ENCODE measurements around the gene THAP9.

THAP9 gene

DNA sequence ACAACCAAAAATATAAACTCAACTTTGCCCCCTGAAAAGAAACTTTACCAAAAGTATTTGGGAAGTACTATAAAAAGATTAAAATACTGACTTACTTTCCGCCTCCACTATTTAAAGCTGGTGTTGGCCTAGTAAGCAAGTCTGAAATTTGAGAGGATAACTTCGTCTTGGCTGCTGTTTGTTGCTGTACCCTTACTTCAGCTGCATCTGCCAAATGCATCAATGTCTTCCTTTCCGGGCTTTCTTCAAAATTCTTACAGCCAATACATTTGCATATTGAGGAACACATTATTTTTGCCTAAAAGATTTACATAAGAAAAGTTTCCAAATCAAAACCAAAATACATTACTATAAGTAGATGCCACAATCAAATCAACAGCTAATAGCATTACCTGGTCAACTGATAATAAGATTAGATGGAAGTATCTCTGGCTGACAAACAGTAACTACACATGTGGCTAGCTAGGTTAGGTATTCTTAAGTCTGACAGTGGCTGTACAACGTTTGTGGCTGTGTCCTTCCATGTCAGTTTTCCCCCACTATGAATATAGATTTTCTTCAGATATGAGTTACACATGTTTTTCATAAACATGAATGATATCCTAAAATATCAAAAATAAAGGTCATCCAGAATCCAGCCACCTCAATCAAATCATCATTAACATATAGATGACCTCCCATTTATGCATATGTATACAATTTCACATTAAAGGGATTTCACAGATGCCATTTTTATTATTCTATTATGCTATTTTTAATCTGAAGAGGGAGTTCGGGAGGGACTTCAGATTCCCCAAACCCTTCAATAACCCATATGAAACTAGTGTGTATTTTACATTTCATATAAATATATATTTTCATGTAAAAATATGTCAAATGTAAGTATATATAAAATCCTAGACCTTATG is 30.6 kb downstream of the THAP9 start:
- Histone ChIP-seq H4K20me1 (ENCODE audit: low read depth, low read length) (no peaks in the 10 kb centered on the region), H3K36me3 (ENCODE audit: low read length) (peaks cover 1% of the 10 kb centered on the region; the same call in 1 of the 2 replicates), H3K9me3 (ENCODE audit: insufficient read depth, low read length) (no peaks in the 10 kb centered on the region)

GRCh38 chr4:82934441-82934840 is 33.9 kb downstream of the THAP9 start:
- no peaks in the 10 kb centered on the region for H3K9me3 ChIP-seq (ENCODE audit: insufficient read depth, low read length)
- H3K4me2 ChIP-seq (ENCODE audit: low read depth, low read length, poor library complexity, severe bottlenecking), result no peak overlapping the region
- H3K27ac ChIP-seq (ENCODE audit: low read depth, low read length), result no peak overlapping the region
- H3K9ac ChIP-seq (ENCODE audit: low read length), result no peak overlapping the region
- no peak overlapping the region for H2AFZ ChIP-seq (ENCODE audit: low read depth, low read length, severe bottlenecking)
- H3K4me3 ChIP-seq (ENCODE audit: insufficient read depth, low read length, poor library complexity, severe bottlenecking), result no peak overlapping the region
- no peaks in the 10 kb centered on the region for H3F3A ChIP-seq (ENCODE audit: insufficient read depth)
- no peaks in the 10 kb centered on the region for H3K27me3 ChIP-seq (ENCODE audit: low read length)
- TF ChIP-seq EZH2phosphoT487 (conservative IDR thresholded peaks at IDR 0.05; ENCODE audit: low read length) (no peak), CTCF (IDR thresholded peaks at IDR 0.05; ENCODE audit: insufficient read depth, low read length, poor library complexity, severe bottlenecking) (no peak)
- no peaks in the 10 kb centered on the region for H3K9me2 ChIP-seq (replicated peaks; ENCODE audit: insufficient read depth, low read length)
- H4K20me1 ChIP-seq (ENCODE audit: low read depth, low read length), result no peaks in the 10 kb centered on the region
- H3K79me2 ChIP-seq (ENCODE audit: insufficient read depth, low read length), result no peaks in the 10 kb centered on the region
- peaks cover 4% of the 10 kb centered on the region; the same call in 1 of the 2 replicates for H3K36me3 ChIP-seq (ENCODE audit: low read length)

More for the DNA sequence above, 30.6 kb downstream of the THAP9 start:
- Histone ChIP-seq H3F3A (ENCODE audit: insufficient read depth) (no peaks in the 10 kb centered on the region), H3K9me2 (replicated peaks; ENCODE audit: insufficient read depth, low read length) (no peaks in the 10 kb centered on the region), H3K27ac (ENCODE audit: low read depth, low read length) (no peak overlapping the region), H3K27me3 (ENCODE audit: low read length) (no peaks in the 10 kb centered on the region), H3K4me3 (ENCODE audit: insufficient read depth, low read length, poor library complexity, severe bottlenecking) (no peak overlapping the region), H3K79me2 (ENCODE audit: insufficient read depth, low read length) (no peaks in the 10 kb centered on the region), H3K9ac (ENCODE audit: low read length) (no peak overlapping the region), H3K4me2 (ENCODE audit: low read depth, low read length, poor library complexity, severe bottlenecking) (no peak overlapping the region), H2AFZ (ENCODE audit: low read depth, low read length, severe bottlenecking) (no peak overlapping the region)
- TF ChIP-seq CTCF (IDR thresholded peaks at IDR 0.05; ENCODE audit: insufficient read depth, low read length, poor library complexity, severe bottlenecking) (no peak), EZH2phosphoT487 (conservative IDR thresholded peaks at IDR 0.05; ENCODE audit: low read length) (no peak)

GRCh38 chr4:82939414-82939813 is 38.9 kb downstream of the THAP9 start:
- H3K27me3 ChIP-seq (ENCODE audit: low read length), result no peaks in the 10 kb centered on the region
- H3K4me3 ChIP-seq (ENCODE audit: insufficient read depth, low read length, poor library complexity, severe bottlenecking), result no peak overlapping the region
- H3K27ac ChIP-seq (ENCODE audit: low read depth, low read length), result no peak overlapping the region
- no peaks in the 10 kb centered on the region for H3K79me2 ChIP-seq (ENCODE audit: insufficient read depth, low read length)
- H3K9me3 ChIP-seq (ENCODE audit: insufficient read depth, low read length), result no peaks in the 10 kb centered on the region
- H2AFZ ChIP-seq (ENCODE audit: low read depth, low read length, severe bottlenecking), result no peak overlapping the region
- 0 out of 2 replicates have a peak, but pooled peaks cover 4% of the 10 kb centered on the region for H3K36me3 ChIP-seq (ENCODE audit: low read length)
- H3F3A ChIP-seq (ENCODE audit: insufficient read depth), result no peaks in the 10 kb centered on the region
- no peak overlapping the region for H3K4me2 ChIP-seq (ENCODE audit: low read depth, low read length, poor library complexity, severe bottlenecking)
- TF ChIP-seq CTCF (IDR thresholded peaks at IDR 0.05; ENCODE audit: insufficient read depth, low read length, poor library complexity, severe bottlenecking), result no peak
- TF ChIP-seq EZH2phosphoT487 (conservative IDR thresholded peaks at IDR 0.05; ENCODE audit: low read length), result no peak
- no peaks in the 10 kb centered on the region for H3K9me2 ChIP-seq (replicated peaks; ENCODE audit: insufficient read depth, low read length)
- H3K9ac ChIP-seq (ENCODE audit: low read length), result no peak overlapping the region
- H4K20me1 ChIP-seq (ENCODE audit: low read depth, low read length), result no peaks in the 10 kb centered on the region

All from SU-DHL-6 (cell line).